ENCODE results near the gene ELP5.

ELP5 gene

GRCh38 chr17:7232114-7232513, 19.9 kb upstream of the ELP5 start:
- DNase-seq (ENCODE audit: low read depth), result no peak
- H3K4me3 ChIP-seq (ENCODE audit: low read depth, low read length), result no peak overlapping the region
- TF ChIP-seq CTCF (IDR thresholded peaks at IDR 0.05; ENCODE audit: insufficient read depth, low read depth, low read length, missing control alignments), result no peak

- H3K4me3 ChIP-seq (ENCODE audit: low read depth, low read length), result peak overlapping the region; percentile 96
- DNase-seq (ENCODE audit: low read depth), result no peak
- TF ChIP-seq CTCF (IDR thresholded peaks at IDR 0.05; ENCODE audit: insufficient read depth, low read depth, low read length, missing control alignments), result no peak
Observed at GRCh38 chr17:7233701-7234082, 18.3 kb upstream of the ELP5 start.

DNA sequence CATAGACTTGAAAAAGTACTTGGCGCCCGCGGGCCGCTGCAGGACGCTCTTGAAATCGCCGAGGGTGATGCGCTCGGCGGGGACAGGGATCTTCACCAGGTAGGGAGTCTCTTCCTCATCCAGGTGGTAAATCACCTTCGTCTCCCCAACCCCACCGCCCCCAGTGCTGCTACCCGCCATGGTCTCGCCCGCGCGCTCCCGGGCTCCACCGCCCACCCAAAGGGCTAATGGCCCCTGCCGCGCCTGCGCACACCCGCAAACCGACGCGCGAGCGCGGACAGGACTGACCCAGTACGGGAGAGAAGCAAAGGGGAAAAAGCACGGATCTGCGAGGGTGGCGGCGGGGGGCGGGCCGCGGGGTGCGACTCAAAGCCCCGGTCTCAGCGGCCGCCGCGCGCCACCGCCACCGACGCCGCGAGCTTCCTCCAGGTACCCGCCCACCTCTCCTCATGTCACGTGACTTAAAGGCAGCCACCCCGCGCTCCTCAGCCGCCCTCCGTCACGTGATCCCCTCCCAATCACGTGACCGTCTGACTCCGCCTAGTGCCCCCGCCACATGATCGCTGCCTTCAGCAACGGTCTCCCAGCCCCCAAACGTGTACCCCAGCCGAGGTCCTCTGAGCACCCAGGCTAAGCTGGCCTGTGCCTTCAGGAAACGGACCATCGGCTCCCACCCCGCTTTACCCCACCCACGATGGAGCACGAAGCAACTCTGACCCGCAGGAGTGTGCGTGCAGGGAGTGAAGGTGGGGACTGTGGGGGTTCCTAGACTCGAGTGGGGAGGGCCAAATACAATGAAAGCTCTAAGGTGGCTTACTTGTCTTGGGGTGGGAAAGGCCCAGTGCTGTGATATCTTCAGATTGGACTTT, 17.7 kb upstream of the ELP5 start, which contains the start of gene DVL2:
TSS of gene DVL2 (minus strand) at position 435 of the 869 bp plus-strand sequence. CDS start at position 180, 255 bp downstream.
- peak within 1 kb of the TSS; percentile 96 for H3K4me3 ChIP-seq (ENCODE audit: low read depth, low read length)
- TF ChIP-seq CTCF (IDR thresholded peaks at IDR 0.05; ENCODE audit: insufficient read depth, low read depth, low read length, missing control alignments), result no peak

DNA sequence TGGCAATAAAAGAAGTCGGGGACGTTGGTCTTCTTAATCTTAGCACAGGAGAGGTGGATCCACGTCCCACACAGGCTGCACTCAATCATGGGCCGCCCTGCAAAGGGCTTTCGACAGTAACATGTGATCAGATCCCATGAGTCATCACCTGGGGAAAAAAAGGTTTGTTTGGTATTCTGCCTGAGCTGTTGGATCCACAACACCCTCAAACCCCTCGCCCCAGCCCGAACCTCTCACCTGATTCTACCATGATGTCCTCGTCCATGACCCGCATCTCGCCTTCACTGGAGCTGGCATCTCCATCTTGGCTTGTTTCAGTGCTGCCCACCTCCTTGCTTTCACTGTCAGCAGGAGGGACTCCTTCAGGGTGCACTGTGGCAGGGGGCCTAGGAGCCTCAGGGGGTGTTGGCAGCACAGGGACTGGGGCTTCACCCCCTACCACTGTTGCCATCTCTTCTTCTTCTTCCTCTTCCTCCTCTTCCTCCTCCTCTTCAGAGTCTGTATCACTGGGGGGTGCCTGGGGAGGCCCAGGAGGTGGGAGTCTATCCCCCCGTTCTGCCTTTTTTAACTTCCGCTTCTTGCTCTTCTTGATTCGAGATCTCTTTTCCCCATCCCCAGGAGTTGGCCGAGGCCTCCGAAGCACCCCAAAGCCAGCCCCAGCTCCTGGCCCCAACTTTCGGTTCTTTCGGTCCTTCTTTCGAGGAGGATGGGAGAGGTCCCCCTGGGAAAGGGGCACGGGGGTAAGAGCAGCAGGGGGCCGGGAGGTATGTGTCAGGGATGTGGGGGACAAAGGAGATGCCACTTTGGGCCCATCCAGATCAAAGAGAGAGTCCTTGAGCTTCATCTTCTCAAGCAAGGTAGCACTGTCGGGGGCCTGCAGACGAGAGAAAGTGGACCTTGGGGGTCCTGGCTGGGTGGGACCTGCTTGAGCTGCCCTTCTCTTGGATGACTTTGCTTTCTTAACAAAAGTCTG, 16.0 kb upstream of the ELP5 start:
- no peak for DNase-seq (ENCODE audit: low read depth)
- no peak for TF ChIP-seq CTCF (IDR thresholded peaks at IDR 0.05; ENCODE audit: insufficient read depth, low read depth, low read length, missing control alignments)
- no peak overlapping the region for H3K4me3 ChIP-seq (ENCODE audit: low read depth, low read length)

More for the DNA sequence above, 17.7 kb upstream of the ELP5 start, which contains the start of gene DVL2:
- DNase-seq (ENCODE audit: low read depth), result peak; percentile 97

DNA sequence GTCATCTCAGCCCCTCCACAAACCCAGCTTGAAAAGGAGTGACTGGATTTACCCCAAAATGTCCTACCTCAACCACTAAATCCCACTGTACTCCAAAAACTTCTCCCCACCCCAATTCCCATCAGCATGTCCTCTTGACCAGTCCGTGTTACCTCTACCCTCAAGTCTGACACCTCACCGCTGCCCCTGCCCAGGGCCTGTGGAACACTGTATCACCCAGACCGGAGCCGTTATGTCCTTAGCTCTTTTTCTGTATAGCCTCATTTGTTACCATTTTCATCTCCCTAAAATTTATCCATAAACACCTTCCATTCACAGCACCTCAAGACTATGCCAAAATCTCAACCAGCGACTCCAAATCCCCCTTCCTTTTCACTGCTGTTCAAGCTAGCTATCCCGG, 15.2 kb upstream of the ELP5 start:
- no peak for DNase-seq (ENCODE audit: low read depth)
- no peak overlapping the region for H3K4me3 ChIP-seq (ENCODE audit: low read depth, low read length)
- TF ChIP-seq CTCF (IDR thresholded peaks at IDR 0.05; ENCODE audit: insufficient read depth, low read depth, low read length, missing control alignments), result no peak

- DNase-seq (ENCODE audit: low read depth), result no peak
- peak overlapping the region; percentile 70 for H3K4me3 ChIP-seq (ENCODE audit: low read depth, low read length)
- TF ChIP-seq CTCF (IDR thresholded peaks at IDR 0.05; ENCODE audit: insufficient read depth, low read depth, low read length, missing control alignments), result no peak
Observed at GRCh38 chr17:7237266-7237760, 14.7 kb upstream of the ELP5 start.
